Sigmoid colon (tissue), 7 donors: ENCODE results near the gene CEND1. TPM values are rescaled to one million over a fixed set of nuclear protein-coding genes. Genes with fewer than 3 reads are reported as not detected.

ENCODE experiments used
- DNase-seq: peaks from one replicate; pipeline ENCODE4 v3.0.0-alpha.2; 2019
- H3K27ac ChIP-seq, 4 donors: fragments of 200-600 bp; sonication (generic); one replicate each; pipeline ENCODE4 v1.5.1; 2016 to 2019; ENCODE audit warnings: mild to moderate bottlenecking in 1 of 4
- H3K27me3 ChIP-seq, 3 donors: fragments of 200-600 bp; sonication (generic); one replicate each; pipeline ENCODE4 v1.5.1; 2019; ENCODE audit warnings: mild to moderate bottlenecking in 1 of 3
- H3K36me3 ChIP-seq, 4 donors: fragments of 200-600 bp; sonication (generic); one replicate each; pipeline ENCODE4 v1.5.1; 2016 to 2019
- H3K4me1 ChIP-seq, 4 donors: fragments of 200-600 bp; sonication (generic); one replicate each; pipeline ENCODE4 v1.5.1; 2017 to 2019
- H3K4me3 ChIP-seq, 4 donors: fragments of 200-600 bp; sonication (generic); one replicate each; pipeline ENCODE4 v1.5.1; 2017 to 2019; ENCODE audit warnings: mild to moderate bottlenecking in 2 of 4, moderate library complexity in 1 of 4
- H3K9me3 ChIP-seq, 4 donors: fragments of 200-600 bp in 3 of 4; sonication (generic) in 3 of 4; one replicate each; pipeline versions ENCODE4 v1.5.1 to v1.6.1; 2013 to 2019
- EP300 ChIP-seq, 4 donors: sonication (generic); formaldehyde crosslinking; IDR thresholded peaks; one replicate each; pipeline ENCODE4 v1.6.1; 2017; ENCODE audit warnings: antibody characterized with exemption in 4 of 4
- POLR2A ChIP-seq, 2 donors: fragments of 450-650 bp; IDR thresholded peaks; one replicate each; pipeline ENCODE4 v1.6.1; 2016; ENCODE audit warnings: antibody characterized with exemption in 2 of 2, mild to moderate bottlenecking in 2 of 2, moderate library complexity in 2 of 2
- POLR2AphosphoS5 ChIP-seq, 4 donors: sonication (generic); formaldehyde crosslinking; IDR thresholded peaks; one replicate each; pipeline ENCODE4 v1.6.1; 2017; ENCODE audit warnings: antibody characterized with exemption in 4 of 4
- WGBS, 2 donors: extraction: QIAGEN DNeasy Blood & Tissue Kit; methylation state at CpG; one replicate each; pipeline ENCODE4 v1.1.7; 2013; 5-methylcytosine and 5-hydroxymethylcytosine counted together
- intact Hi-C: fragments of 100-400 bp; cut with DNase I; formaldehyde crosslinking; loops from one replicate; pipeline ENCODE4 v1.15.1; 2023
- polyA plus RNA-seq, 3 donors: library from polyadenylated mRNA; stranded (reverse); fragments of 200-250 nt; gene quantifications; one replicate each; pipeline ENCODE4 v1.2.3, GENCODE V29; 2013
- total RNA-seq, 4 donors: library from RNA; depleted of rRNA; stranded (reverse); fragments of >200 nt; gene quantifications; one replicate each; pipeline ENCODE4 v1.1.0, GENCODE V29; 2016
- TF ChIP-seq, protein P1 (sequence below), 4 experiments: fragments of 450-650 bp in 3 of 4; fragments of 200-600 bp in 1 of 4; IDR thresholded peaks; one replicate each; pipeline ENCODE4 v1.5.1; 2016 to 2019; ENCODE audit warnings: antibody characterized with exemption in 4 of 4, mild to moderate bottlenecking in 3 of 4, moderate library complexity in 2 of 4
- donor health status: healthy with polysubstance abuse.
- donor health status: Bipolar disorder and iron deficiency.
- donor health status: healthy.

CEND1 gene
- total RNA-seq (1 to 10 TPM; 1.8 to 3.6 (median 2.6) TPM), polyA plus RNA-seq (1 to 10 TPM in 1 of 3 donors, not detected in 2; 2.0 TPM)

DNA sequence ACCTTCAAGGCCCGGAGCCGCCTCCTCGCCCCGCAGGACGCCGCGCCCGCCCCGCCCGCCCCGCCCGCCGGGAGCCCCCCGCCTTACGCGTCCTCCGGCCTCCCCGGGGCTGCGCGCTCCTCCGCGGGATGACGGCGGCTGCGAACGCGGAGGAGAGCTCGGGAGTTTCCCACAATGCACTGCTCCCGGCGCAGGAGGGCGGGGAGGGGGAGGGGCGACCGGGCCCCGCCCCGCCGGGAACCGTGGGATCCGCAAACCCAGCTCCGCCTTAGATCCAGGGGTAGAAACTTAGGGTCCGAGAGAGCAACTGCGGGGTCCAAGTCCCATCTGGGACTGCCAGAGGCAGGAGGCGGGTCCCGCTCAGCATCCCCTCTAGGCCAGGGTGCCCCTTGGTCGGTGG is at the start of gene CEND1:
Gene CEND1 (minus strand): TSS at position 148 of the 400 bp plus-strand sequence. CDS start 1,514 bp downstream, outside the sequence.
- H3K27ac ChIP-seq, result no peak within 1 kb of the TSS
- H3K36me3 ChIP-seq, result peaks cover 0 to 12% (median 2%) of the 10 kb centered on the region in 4 donors
- DNase-seq, result no peak
- TF ChIP-seq, protein P1, sequence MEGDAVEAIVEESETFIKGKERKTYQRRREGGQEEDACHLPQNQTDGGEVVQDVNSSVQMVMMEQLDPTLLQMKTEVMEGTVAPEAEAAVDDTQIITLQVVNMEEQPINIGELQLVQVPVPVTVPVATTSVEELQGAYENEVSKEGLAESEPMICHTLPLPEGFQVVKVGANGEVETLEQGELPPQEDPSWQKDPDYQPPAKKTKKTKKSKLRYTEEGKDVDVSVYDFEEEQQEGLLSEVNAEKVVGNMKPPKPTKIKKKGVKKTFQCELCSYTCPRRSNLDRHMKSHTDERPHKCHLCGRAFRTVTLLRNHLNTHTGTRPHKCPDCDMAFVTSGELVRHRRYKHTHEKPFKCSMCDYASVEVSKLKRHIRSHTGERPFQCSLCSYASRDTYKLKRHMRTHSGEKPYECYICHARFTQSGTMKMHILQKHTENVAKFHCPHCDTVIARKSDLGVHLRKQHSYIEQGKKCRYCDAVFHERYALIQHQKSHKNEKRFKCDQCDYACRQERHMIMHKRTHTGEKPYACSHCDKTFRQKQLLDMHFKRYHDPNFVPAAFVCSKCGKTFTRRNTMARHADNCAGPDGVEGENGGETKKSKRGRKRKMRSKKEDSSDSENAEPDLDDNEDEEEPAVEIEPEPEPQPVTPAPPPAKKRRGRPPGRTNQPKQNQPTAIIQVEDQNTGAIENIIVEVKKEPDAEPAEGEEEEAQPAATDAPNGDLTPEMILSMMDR (IDR thresholded peaks at IDR 0.05), result no peak
- no peak for TF ChIP-seq POLR2AphosphoS5 (IDR thresholded peaks at IDR 0.05)
- no peak for TF ChIP-seq POLR2A (IDR thresholded peaks at IDR 0.05)
- H3K4me3 ChIP-seq, result no peak within 1 kb of the TSS
- WGBS, 2 donors, result 5 to 6% methylated on average over 44 of the region's 44 CpGs
- H3K9me3 ChIP-seq, result no peaks in the 10 kb centered on the region
- intact Hi-C loops, result no loop called here
- H3K4me1 ChIP-seq, result peaks cover 0 to 12% (median 9%) of the 10 kb centered on the region in 4 donors
- H3K27me3 ChIP-seq, result peaks cover 18 to 46% (median 22%) of the 10 kb centered on the region in 3 donors

DNA sequence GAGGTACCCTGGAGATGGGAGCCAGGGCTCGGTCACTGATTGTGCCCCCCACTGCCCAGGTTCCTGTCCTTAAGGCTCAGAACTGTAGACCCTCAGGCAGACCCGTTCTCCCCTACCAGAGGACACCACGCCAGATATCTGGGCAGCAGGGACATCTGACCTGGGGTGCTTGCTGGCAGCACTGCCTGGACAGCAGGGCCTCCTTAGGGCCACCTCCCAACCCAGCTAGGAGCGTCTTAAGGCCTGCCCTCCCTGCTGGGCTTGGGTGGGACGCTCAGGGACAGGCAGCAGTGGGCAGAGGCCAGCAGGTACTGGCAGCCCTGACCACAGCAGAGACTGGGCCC is 49.4 kb upstream of the CEND1 start:
- H3K27ac ChIP-seq, result peak overlapping the region in 2 of 4 donors; percentile 22 to 26
- TF ChIP-seq POLR2AphosphoS5 (IDR thresholded peaks at IDR 0.05) (no peak), POLR2A (IDR thresholded peaks at IDR 0.05) (no peak), EP300 (IDR thresholded peaks at IDR 0.05) (no peak)
- TF ChIP-seq, protein P1 (IDR thresholded peaks at IDR 0.05), result no peak
- no peaks in the 10 kb centered on the region for H3K9me3 ChIP-seq
- H3K36me3 ChIP-seq, result peaks cover 18 to 52% (median 39%) of the 10 kb centered on the region in 4 donors
- no peak for DNase-seq
- H3K4me3 ChIP-seq, result no peak overlapping the region
- intact Hi-C loops, result no loop called here
- H3K4me1 ChIP-seq, result peaks cover 0 to 81% (median 56%) of the 10 kb centered on the region in 4 donors
- no peaks in the 10 kb centered on the region for H3K27me3 ChIP-seq
- WGBS, 2 donors, result 90 to 92% methylated on average over 5 of the region's 5 CpGs

DNA sequence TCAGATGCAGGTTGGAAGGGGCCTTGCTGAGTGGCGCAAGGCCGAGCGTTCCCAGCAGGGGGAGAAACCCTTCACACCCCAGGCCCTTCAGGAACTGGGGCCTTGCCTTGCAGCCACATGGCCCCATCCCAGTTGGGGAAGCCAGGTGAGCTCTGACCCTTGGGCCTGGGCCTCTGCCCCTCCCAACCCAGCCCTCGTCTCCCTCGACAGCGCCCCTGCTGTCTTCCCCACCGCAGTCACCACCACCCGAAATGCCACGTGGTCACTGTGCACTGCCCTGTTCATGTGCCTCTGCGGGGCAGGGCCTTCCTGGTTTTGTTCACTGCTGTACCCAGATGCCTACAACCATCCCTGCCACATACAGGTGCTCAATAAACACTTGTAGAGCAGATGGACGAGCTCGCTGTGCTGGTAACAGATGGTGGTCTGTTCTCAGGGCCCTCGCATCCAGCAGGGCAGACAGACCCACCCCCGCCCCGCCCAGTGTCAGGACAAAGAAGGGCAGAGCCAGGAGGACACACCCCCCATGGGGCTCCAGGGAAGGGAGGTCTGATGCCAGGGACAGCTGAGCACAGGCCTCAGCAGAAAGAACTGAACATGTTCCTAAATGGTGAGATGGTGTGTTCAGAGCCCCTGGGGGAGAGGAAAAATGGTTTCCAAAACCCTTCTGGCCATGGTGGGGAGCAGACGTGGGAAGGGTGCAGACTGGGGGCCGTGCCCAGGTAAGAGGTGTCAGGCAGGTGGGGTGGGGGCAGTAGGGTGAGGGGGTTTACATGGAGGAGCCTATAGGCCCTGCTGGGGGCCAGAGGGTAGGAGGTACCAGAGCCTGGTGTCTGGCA is 48.8 kb upstream of the CEND1 start:
- H3K27me3 ChIP-seq, result no peaks in the 10 kb centered on the region
- no peak for DNase-seq
- WGBS, 2 donors, result 22 to 57% methylated on average over 17 of the region's 17 CpGs
- H3K4me1 ChIP-seq, result peaks cover 0 to 81% (median 56%) of the 10 kb centered on the region in 4 donors
- H3K9me3 ChIP-seq, result no peaks in the 10 kb centered on the region
- H3K36me3 ChIP-seq, result peaks cover 18 to 52% (median 39%) of the 10 kb centered on the region in 4 donors
- H3K4me3 ChIP-seq, result no peak overlapping the region
- TF ChIP-seq EP300 (IDR thresholded peaks at IDR 0.05) (no peak), POLR2AphosphoS5 (IDR thresholded peaks at IDR 0.05) (no peak), POLR2A (IDR thresholded peaks at IDR 0.05) (no peak)
- TF ChIP-seq, protein P1 (IDR thresholded peaks at IDR 0.05), result no peak
- intact Hi-C loops, result no loop called here
- peak overlapping the region in 3 of 4 donors; percentile 22 to 28 (median 26) for H3K27ac ChIP-seq

DNA sequence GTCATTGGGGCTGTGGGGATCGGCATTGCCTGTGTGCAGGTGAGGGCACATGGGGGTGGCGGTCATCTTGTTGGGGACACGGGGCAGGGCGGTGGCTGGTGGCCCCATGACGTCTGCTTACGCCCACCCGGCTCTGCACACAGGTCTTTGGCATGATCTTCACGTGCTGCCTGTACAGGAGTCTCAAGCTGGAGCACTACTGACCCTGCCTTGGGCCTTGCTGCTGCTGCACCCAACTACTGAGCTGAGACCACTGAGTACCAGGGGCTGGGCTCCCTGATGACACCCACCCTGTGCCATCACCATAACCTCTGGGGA is 48.1 kb upstream of the CEND1 start:
- Histone ChIP-seq H3K4me3 (no peak overlapping the region), H3K27me3 (no peaks in the 10 kb centered on the region), H3K27ac (peak overlapping the region in 3 of 4 donors; percentile 9 to 26 (median 22)), H3K4me1 (peaks cover 0 to 78% (median 54%) of the 10 kb centered on the region in 4 donors), H3K36me3 (peaks cover 18 to 52% (median 39%) of the 10 kb centered on the region in 4 donors), H3K9me3 (no peaks in the 10 kb centered on the region)
- no peak for DNase-seq
- TF ChIP-seq, protein P1 (IDR thresholded peaks at IDR 0.05), result no peak
- no peak for TF ChIP-seq POLR2AphosphoS5 (IDR thresholded peaks at IDR 0.05)
- TF ChIP-seq POLR2A (IDR thresholded peaks at IDR 0.05), result no peak
- TF ChIP-seq EP300 (IDR thresholded peaks at IDR 0.05), result no peak
- intact Hi-C loops, result no loop called here
- 67 to 77% methylated on average over 8 of the region's 8 CpGs for WGBS, 2 donors
